ENCODE results near the gene CLEC3B. TPM values are rescaled to one million over a fixed set of nuclear protein-coding genes. Genes with fewer than 3 reads are reported as not detected.

CLEC3B gene
- total and polyA plus RNA-seq, 2 of the 8 experiments (the other 6 are each of a cell fraction or from before 2014, with no cell fraction given) = 0.32 TPM; not detected in 1

- CTCF ChIA-PET (ENCODE audit: partially characterized antibody) = interaction anchor here (1.0 kb wide), 1 partner anchor 24 kb away, joined by 4 read pairs; no protein-coding TSS in a partner anchor
- H3K56ac ChIP-seq (replicated peaks; ENCODE audit: insufficient read length, low read depth, low read length) = no peak overlapping the region
- no peak for FAIRE-seq
- no peak overlapping the region for H2AFZ ChIP-seq (ENCODE audit: low read length)
- no peak overlapping the region for H2BK15ac ChIP-seq (ENCODE audit: low read length)
- no peak overlapping the region for H3K14ac ChIP-seq (ENCODE audit: insufficient read length)
- no peaks in the 10 kb centered on the region for H3K79me2 ChIP-seq (ENCODE audit: control insufficient read depth in 1 of 2, insufficient read depth in 2 of 2, low read length in 2 of 2)
- no peaks in the 10 kb centered on the region for H3K27me3 ChIP-seq (replicated peaks in 1 of 4; ENCODE audit: control insufficient read depth in 3 of 4, extremely low read depth in 1 of 4, insufficient read depth in 3 of 4, low read length in 3 of 4)
- peaks cover 0 to 5% (median 0%) of the 10 kb centered on the region in 4 experiments; a peak in 4 of 7 replicates for H3K4me1 ChIP-seq (replicated peaks in 1 of 4; ENCODE audit: control insufficient read depth in 3 of 4, insufficient read depth in 4 of 4, low read length in 3 of 4)
- H3K79me1 ChIP-seq (ENCODE audit: low read depth, low read length) = no peaks in the 10 kb centered on the region; the same call in 1 of the 2 replicates
- no peaks in the 10 kb centered on the region for H3K9me3 ChIP-seq (ENCODE audit: insufficient read depth in 2 of 2, low read depth in 1 of 2, low read length in 1 of 2)
- H2BK20ac ChIP-seq (ENCODE audit: low read length) = no peak overlapping the region
- POLR2A ChIA-PET (ENCODE audit: partially characterized antibody) = interaction anchor here (1.4 to 2.5 kb wide), 4 partner anchors 9 to 50 kb away, joined by 3 to 13 read pairs (median 4); partner anchors contain the start of gene CLEC3B
- H3K4me2 ChIP-seq (ENCODE audit: insufficient read depth in 1 of 2, low read depth in 2 of 2, low read length in 2 of 2) = no peak overlapping the region
- no peak overlapping the region for H2BK120ac ChIP-seq (replicated peaks; ENCODE audit: low read depth, low read length)
- WGBS, 2 experiments (ENCODE audit: extremely low coverage in 1 of 2, insufficient coverage in 1 of 2, insufficient read length in 1 of 2, insufficient replicate concordance in 2 of 2, low coverage in 1 of 2, low lambda C conversion rate in 2 of 2, missing lambda C conversion rate in 1 of 2) = 86% methylated on average over 5 of the region's 5 CpGs; no CpG with 5 or more reads in 1 of the 2 experiments
- no peak overlapping the region for H3K23ac ChIP-seq (ENCODE audit: insufficient read length)
- H3K27ac ChIP-seq (ENCODE audit: low read depth, low read length) = no peak overlapping the region
- H4K20me1 ChIP-seq (replicated peaks in 1 of 2; ENCODE audit: control insufficient read depth in 1 of 2, insufficient read depth in 2 of 2, low read length in 2 of 2) = peaks cover 0 to 5% of the 10 kb centered on the region in 2 experiments
- H2BK12ac ChIP-seq (ENCODE audit: low read depth, low read length) = no peak overlapping the region
- no peak overlapping the region for H2BK5ac ChIP-seq (ENCODE audit: low read depth, low read length)
- no peak overlapping the region for H4K91ac ChIP-seq (replicated peaks; ENCODE audit: insufficient read length, low read length)
- no peak overlapping the region for H2AK5ac ChIP-seq (ENCODE audit: low read depth, low read length)
- no peak overlapping the region for H3K9ac ChIP-seq (replicated peaks in 1 of 4; ENCODE audit: extremely low read depth in 1 of 4, low read depth in 3 of 4, low read length in 3 of 4)
- no peak for TF ChIP-seq POU5F1 (IDR thresholded peaks at IDR 0.05; ENCODE audit: low read depth, low read length)
- TF ChIP-seq GABPA (IDR thresholded peaks at IDR 0.05; ENCODE audit: borderline replicate concordance, insufficient read depth, low read length) = no peak
- H3K23me2 ChIP-seq (ENCODE audit: low read depth, low read length) = no peaks in the 10 kb centered on the region
- H3K18ac ChIP-seq (ENCODE audit: extremely low read depth, low read length) = no peak overlapping the region
- H4K8ac ChIP-seq (ENCODE audit: extremely low read depth, insufficient read depth, low read length) = no peak overlapping the region
- H3K36me3 ChIP-seq (ENCODE audit: control insufficient read depth in 2 of 4, insufficient read depth in 4 of 4, low read length in 3 of 4) = peaks cover 2 to 17% (median 8%) of the 10 kb centered on the region in 4 experiments; a peak in 6 of 8 replicates
- no peak overlapping the region for H4K5ac ChIP-seq (ENCODE audit: insufficient read length, low read depth, low read length)
- H3K4ac ChIP-seq (replicated peaks; ENCODE audit: insufficient read length, low read depth, low read length) = no peak overlapping the region
- no peak for DNase-seq (ENCODE audit: low read depth in 1 of 2, low spot score in 2 of 2)
- no peak overlapping the region for H3K4me3 ChIP-seq (ENCODE audit: extremely low read depth in 1 of 4, insufficient read depth in 2 of 4, low read depth in 3 of 4, low read length in 4 of 4)
Measured at GRCh38 chr3:45017821-45018220, 8.3 kb upstream of the CLEC3B start.
